HG03066 (cell line): ENCODE results near the gene MAP3K21.

Experiments used
- ATAC-seq: cut with Tn5 transposase; IDR thresholded peaks from one replicate; pipeline ENCODE4 v1.9.1; 2021; ENCODE audit warnings: low read depth; ENCODE audit not compliant: unreplicated experiment

Gene MAP3K21

GRCh38 chr1:233383984-233384383, 56.5 kb downstream of the MAP3K21 start:
- no peak for ATAC-seq

GRCh38 chr1:233386336-233386735, 58.8 kb downstream of the MAP3K21 start:
- no peak for ATAC-seq

- no peak for ATAC-seq
Measured at GRCh38 chr1:233387585-233387984, 60.1 kb downstream of the MAP3K21 start.

- no peak for ATAC-seq
Measured at GRCh38 chr1:233389169-233389568, 61.6 kb downstream of the MAP3K21 start.

GRCh38 chr1:233389893-233390292, 62.4 kb downstream of the MAP3K21 start:
- ATAC-seq: no peak

- no peak for ATAC-seq
Measured at GRCh38 chr1:233390842-233391737, 63.6 kb downstream of the MAP3K21 start.

- ATAC-seq: no peak
Measured at GRCh38 chr1:233393084-233393840, 65.7 kb downstream of the MAP3K21 start.

- no peak for ATAC-seq
Measured at GRCh38 chr1:233393926-233394680, 66.6 kb downstream of the MAP3K21 start.

GRCh38 chr1:233394860-233395717, 67.6 kb downstream of the MAP3K21 start:
- no peak for ATAC-seq

- no peak for ATAC-seq
Measured at GRCh38 chr1:233395863-233396646, 68.5 kb downstream of the MAP3K21 start.

- no peak for ATAC-seq
Measured at GRCh38 chr1:233406339-233406960, 78.9 kb downstream of the MAP3K21 start.

GRCh38 chr1:233406994-233407631, 79.6 kb downstream of the MAP3K21 start:
- no peak for ATAC-seq

GRCh38 chr1:233409540-233409939, 82.0 kb downstream of the MAP3K21 start:
- no peak for ATAC-seq

- no peak for ATAC-seq
Measured at GRCh38 chr1:233410906-233411305, 83.4 kb downstream of the MAP3K21 start.

GRCh38 chr1:233412812-233413211, 85.3 kb downstream of the MAP3K21 start:
- no peak for ATAC-seq

- ATAC-seq: no peak
Measured at GRCh38 chr1:233421293-233421692, 93.8 kb downstream of the MAP3K21 start.

- no peak for ATAC-seq
Measured at GRCh38 chr1:233424779-233425178, 97.3 kb downstream of the MAP3K21 start.

GRCh38 chr1:233427907-233428306, 100.4 kb downstream of the MAP3K21 start:
- ATAC-seq: no peak
